Activated CD4-positive, alpha-beta T cell treated with anti-CD3 and anti-CD28 coated beads, Interleukin-2, amount 10 ng/mL, durations not matched to agents 7 days and 5 days (primary cell): ENCODE data around the gene ADGRV1. TPM values are rescaled to one million over a fixed set of nuclear protein-coding genes. Genes with fewer than 3 reads are reported as not detected.
"Not testable (repeated sequence)": the region's sequence is repeated elsewhere in the genome, so short reads cannot be mapped to it uniquely, and the experiment has no call there.

ENCODE experiments used
- CTCF ChIA-PET: fragments of 350-600 bp; sonication (Branson Sonifier 250); formaldehyde crosslinking; loops from one replicate; lab custom pipeline; 2021; ENCODE audit warnings: antibody characterized with exemption; lab: Charles Lee
- POLR2A ChIA-PET: fragments of 350-600 bp; sonication (Branson Sonifier 250); formaldehyde crosslinking; loops from one replicate; lab custom pipeline; 2021; ENCODE audit warnings: antibody characterized with exemption; lab: Charles Lee
- DNase-seq: peaks from one replicate; pipeline ENCODE4 v3.0.0-alpha.2; 2020
- H3K27ac Mint-ChIP-seq: one replicate; pipeline ENCODE4 v1.8.0; 2021; ENCODE audit warnings: mild to moderate bottlenecking, moderate library complexity, mixed read lengths
- H3K27me3 Mint-ChIP-seq: one replicate; pipeline ENCODE4 v1.8.0; 2021; ENCODE audit warnings: mixed read lengths
- H3K36me3 Mint-ChIP-seq: one replicate; pipeline ENCODE4 v1.8.0; 2021; ENCODE audit warnings: low read depth, mixed read lengths
- H3K4me1 Mint-ChIP-seq: one replicate; pipeline ENCODE4 v1.8.0; 2021; ENCODE audit warnings: mixed read lengths
- H3K4me3 Mint-ChIP-seq: one replicate; pipeline ENCODE4 v1.8.0; 2021; ENCODE audit warnings: mild to moderate bottlenecking, moderate library complexity, mixed read lengths
- H3K9me3 Mint-ChIP-seq: one replicate; pipeline ENCODE4 v1.8.0; 2021; ENCODE audit warnings: mixed read lengths
- total RNA-seq, 2 experiments: library from RNA; stranded (reverse); gene quantifications; one replicate each; pipeline ENCODE4 v1.2.3, GENCODE V29; 2021

The ADGRV1 gene
- total RNA-seq, 2 experiments from 2014 or later, result not detected

DNA sequence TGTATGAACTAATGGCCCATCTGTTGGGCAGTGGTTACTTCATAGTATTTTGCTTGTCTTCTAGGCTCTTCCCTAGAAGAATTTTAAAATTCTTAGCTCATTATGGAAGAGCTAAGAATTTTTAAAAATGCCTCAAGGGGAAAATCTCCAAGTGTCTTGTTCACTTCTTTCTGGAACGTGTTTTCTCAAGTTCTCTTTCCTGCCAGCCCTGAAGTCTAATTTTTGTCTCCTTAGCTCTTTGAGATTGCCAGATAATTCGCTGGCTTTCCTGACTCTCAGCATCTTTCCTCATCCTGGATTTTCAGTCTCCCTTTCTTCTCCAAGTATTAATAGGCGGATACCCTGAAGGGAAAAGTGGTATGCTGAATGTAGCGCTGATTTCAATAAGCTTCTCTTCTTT is 429.1 kb downstream of the ADGRV1 start:
- no peak for DNase-seq
- H3K4me3 Mint-ChIP-seq, result no peak overlapping the region
- no peak overlapping the region for H3K27ac Mint-ChIP-seq
- CTCF ChIA-PET, result interaction anchor here (0.7 to 0.9 kb wide), 2 partner anchors 453 to 1539 kb away, joined by 3 to 5 read pairs; no protein-coding TSS in a partner anchor
- no peaks in the 10 kb centered on the region for H3K36me3 Mint-ChIP-seq
- no peaks in the 10 kb centered on the region for H3K27me3 Mint-ChIP-seq
- no peaks in the 10 kb centered on the region for H3K9me3 Mint-ChIP-seq
- H3K4me1 Mint-ChIP-seq, result no peaks in the 10 kb centered on the region
- POLR2A ChIA-PET, result no interaction called here

DNA sequence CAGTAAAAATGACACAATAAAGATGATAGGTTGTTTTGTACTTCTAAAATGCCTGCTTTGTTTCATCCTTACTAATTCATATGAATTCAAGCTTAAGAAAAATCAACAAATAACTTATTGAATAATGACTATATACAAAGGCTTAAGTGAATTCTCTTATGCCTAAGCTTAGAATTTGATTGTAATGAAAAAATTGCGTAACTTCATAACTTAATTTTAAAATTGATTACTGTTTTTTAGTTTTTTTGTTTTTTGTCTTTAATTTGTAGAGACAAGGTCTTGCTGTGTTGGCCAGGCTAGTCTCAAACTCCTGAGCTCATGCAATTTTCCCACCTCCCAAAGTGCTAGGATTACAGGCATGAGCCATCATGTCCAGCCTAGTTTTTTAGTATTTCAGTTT is 432.6 kb downstream of the ADGRV1 start:
- no peaks in the 10 kb centered on the region for H3K4me1 Mint-ChIP-seq
- no peaks in the 10 kb centered on the region for H3K27me3 Mint-ChIP-seq
- H3K36me3 Mint-ChIP-seq, result no peaks in the 10 kb centered on the region
- ChIA-PET POLR2A (no interaction called here), CTCF (no interaction called here)
- no peak for DNase-seq
- peaks cover 7% of the 10 kb centered on the region for H3K9me3 Mint-ChIP-seq
- H3K27ac Mint-ChIP-seq, result no peak overlapping the region
- no peak overlapping the region for H3K4me3 Mint-ChIP-seq

DNA sequence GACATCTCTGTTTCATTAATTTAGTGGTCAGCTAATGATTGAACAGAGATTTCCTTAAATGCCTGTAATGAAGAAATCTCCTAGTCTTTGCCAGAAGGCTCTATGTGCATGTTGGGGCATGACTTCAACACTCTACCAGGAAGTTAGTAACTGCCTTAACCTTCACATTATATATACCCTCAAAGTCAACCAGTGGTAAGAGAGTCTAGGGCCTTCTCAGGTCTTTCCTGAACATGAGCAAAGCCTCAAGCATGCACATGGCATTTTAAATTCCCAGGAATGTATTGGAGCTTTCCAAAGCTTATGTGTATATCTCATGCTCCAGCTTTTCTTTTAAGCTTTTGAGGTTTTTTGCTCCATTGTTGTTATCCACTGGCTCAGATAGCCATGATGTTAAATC is 436.2 kb downstream of the ADGRV1 start:
- H3K4me1 Mint-ChIP-seq, result no peaks in the 10 kb centered on the region
- H3K27me3 Mint-ChIP-seq, result peaks cover 4% of the 10 kb centered on the region
- H3K9me3 Mint-ChIP-seq, result peaks cover 7% of the 10 kb centered on the region
- no peak for DNase-seq
- no peaks in the 10 kb centered on the region for H3K36me3 Mint-ChIP-seq
- ChIA-PET POLR2A (no interaction called here), CTCF (no interaction called here)
- no peak overlapping the region for H3K27ac Mint-ChIP-seq
- H3K4me3 Mint-ChIP-seq, result no peak overlapping the region

DNA sequence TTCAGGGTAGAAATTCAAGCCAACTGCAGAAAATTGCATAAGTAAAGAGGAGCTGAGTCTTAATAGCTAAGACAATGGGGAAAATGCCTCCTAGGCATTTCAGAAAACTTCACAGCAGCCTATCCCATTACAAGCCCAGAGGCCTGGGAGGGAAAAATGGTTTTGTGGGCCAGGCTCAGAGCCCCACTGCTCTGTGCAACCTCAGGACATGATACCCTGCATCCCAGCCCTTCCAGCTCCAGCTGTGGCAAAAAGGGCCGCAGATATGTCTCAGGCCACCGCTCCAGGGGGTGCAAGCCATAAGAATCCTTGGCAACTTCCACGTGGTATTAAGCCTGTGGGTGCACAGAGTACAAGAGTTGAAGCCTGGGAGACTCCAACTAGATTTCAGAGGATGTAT is 437.5 kb downstream of the ADGRV1 start:
- no peak for DNase-seq
- peaks cover 7% of the 10 kb centered on the region for H3K9me3 Mint-ChIP-seq

DNA sequence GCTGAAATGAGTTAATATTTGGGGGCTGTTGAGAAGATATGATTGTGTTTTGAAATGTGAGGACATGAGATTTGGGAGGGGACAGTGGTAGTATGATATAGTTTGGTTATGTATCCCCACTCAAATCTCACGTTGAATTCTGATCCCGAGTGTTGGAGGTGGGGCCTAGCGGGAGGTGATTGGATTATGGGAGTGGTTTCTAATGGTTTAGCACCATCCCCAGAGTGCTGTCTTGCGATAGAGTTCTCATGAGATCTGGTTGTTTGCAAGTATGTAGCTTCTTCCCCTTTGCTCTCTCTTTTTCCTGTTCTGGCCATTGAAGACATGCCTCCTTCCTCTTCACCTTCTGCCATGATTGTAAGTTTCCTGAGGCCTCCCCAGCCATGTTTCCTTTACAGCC is 438.5 kb downstream of the ADGRV1 start:
- Mint-ChIP-seq H3K36me3 (no peaks in the 10 kb centered on the region), H3K27ac (peak overlapping the region; percentile 5), H3K4me1 (no peaks in the 10 kb centered on the region), H3K9me3 (peaks cover 7% of the 10 kb centered on the region), H3K4me3 (no peak overlapping the region), H3K27me3 (peaks cover 4% of the 10 kb centered on the region)
- ChIA-PET CTCF (no interaction called here), POLR2A (no interaction called here)
- no peak for DNase-seq

More for the DNA sequence above, 437.5 kb downstream of the ADGRV1 start:
- Mint-ChIP-seq H3K4me3 (no peak overlapping the region), H3K27me3 (peaks cover 4% of the 10 kb centered on the region), H3K36me3 (no peaks in the 10 kb centered on the region), H3K4me1 (no peaks in the 10 kb centered on the region), H3K27ac (no peak overlapping the region)
- CTCF ChIA-PET, result no interaction called here
- POLR2A ChIA-PET, result no interaction called here

DNA sequence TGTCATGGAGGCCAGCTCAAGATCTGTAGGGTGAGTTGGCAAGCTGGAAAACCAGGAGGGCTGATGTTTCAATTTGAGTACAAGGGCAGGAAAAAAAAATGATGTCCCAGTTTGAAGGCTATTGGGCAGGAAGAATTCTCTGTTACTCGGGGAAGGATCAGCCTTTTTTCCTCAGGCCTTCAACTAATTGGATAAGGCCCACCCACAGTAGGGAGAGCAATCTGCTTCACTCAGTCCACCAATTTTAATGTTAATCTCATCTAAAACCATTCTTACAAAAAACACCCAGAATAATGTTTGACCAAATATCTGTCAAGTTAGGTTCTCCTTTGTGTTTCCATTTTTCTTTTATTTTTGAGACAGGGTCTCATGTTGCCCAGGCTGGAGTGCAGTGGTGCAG is 442.1 kb downstream of the ADGRV1 start:
- Mint-ChIP-seq H3K4me3 (no peak overlapping the region), H3K9me3 (no peaks in the 10 kb centered on the region), H3K27ac (no peak overlapping the region), H3K4me1 (no peaks in the 10 kb centered on the region), H3K36me3 (no peaks in the 10 kb centered on the region), H3K27me3 (peaks cover 9% of the 10 kb centered on the region)
- CTCF ChIA-PET, result no interaction called here
- DNase-seq, result no peak
- POLR2A ChIA-PET, result no interaction called here

DNA sequence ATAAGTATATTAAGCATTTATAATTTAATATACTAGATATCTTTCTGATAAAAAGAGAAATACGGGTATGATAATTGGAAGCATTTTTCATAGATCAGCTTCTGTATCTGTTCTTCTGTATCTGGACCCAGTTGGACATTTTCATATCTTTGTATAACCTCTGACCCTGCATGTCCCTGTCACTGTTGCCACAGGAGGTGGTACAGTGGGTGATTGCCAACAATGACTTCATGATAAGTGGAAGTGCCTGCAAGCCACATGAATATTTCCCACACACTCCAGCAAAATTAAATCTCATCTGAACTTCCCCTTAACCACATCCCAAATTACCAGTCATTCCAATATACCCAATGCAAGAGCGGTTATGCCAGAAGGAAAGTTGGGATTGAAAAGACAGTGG is 448.1 kb downstream of the ADGRV1 start:
- CTCF ChIA-PET, result no interaction called here

DNA sequence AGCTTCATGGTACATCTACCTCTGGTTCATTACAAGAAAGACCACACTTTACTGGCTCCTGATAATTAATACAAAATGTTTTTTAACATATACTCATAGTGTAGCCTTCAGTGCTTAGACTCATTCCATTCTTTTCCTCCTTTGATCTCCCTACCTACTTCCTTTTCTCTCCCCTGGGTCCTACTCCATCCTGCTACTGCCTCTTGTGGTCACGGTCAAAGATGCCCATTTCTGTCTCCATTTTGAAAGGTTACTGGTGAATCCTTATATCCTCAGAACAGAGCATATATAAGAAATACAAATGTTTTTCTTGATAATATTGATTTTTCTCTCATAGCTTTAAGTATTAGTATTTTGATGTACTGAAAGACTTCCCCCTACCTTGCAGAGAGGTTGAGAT is 448.7 kb downstream of the ADGRV1 start:
- ChIA-PET CTCF (no interaction called here), POLR2A (no interaction called here)

More for the DNA sequence above, 448.1 kb downstream of the ADGRV1 start:
- no peaks in the 10 kb centered on the region for H3K36me3 Mint-ChIP-seq
- no peak overlapping the region for H3K27ac Mint-ChIP-seq
- peaks cover 1% of the 10 kb centered on the region for H3K4me1 Mint-ChIP-seq
- no peak overlapping the region for H3K4me3 Mint-ChIP-seq
- no peak for DNase-seq
- peaks cover 5% of the 10 kb centered on the region for H3K27me3 Mint-ChIP-seq
- POLR2A ChIA-PET, result no interaction called here
- no peaks in the 10 kb centered on the region for H3K9me3 Mint-ChIP-seq

DNA sequence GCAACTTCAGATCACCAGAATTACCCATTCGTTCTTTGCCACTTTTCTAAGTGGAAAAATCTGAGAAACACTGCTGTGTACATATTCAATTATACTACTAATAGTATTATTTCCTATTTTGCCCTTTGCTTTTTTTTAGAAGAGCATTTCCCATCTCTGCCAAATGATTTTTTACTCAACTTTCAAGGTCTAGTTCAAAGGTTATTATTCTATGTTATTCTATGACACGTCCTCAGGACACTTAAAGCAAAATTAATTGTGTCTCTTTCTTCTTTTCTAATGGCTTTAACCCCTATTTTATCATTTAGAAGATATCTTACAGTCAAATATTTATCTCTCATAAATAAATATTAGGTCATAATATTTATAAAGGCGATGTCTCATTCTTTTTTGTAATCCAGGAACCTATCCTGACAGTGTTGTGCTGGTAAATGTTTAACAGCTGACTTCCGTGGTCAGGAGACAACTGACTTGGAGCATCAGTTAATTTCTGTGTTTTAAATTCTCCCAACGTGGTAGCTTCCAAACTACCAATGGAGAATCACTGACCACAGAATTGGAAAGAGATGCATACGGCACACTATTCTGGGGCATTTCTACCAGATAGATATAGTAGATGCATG is 449.3 kb downstream of the ADGRV1 start:
- no peak overlapping the region for H3K27ac Mint-ChIP-seq
- no peak for DNase-seq
- H3K27me3 Mint-ChIP-seq, result peaks cover 5% of the 10 kb centered on the region
- POLR2A ChIA-PET, result no interaction called here
- no peaks in the 10 kb centered on the region for H3K36me3 Mint-ChIP-seq
- H3K9me3 Mint-ChIP-seq, result no peaks in the 10 kb centered on the region
- peaks cover 1% of the 10 kb centered on the region for H3K4me1 Mint-ChIP-seq
- CTCF ChIA-PET, result no interaction called here
- H3K4me3 Mint-ChIP-seq, result no peak overlapping the region

More for the DNA sequence above, 448.7 kb downstream of the ADGRV1 start:
- H3K36me3 Mint-ChIP-seq, result no peaks in the 10 kb centered on the region
- peaks cover 5% of the 10 kb centered on the region for H3K27me3 Mint-ChIP-seq
- H3K9me3 Mint-ChIP-seq, result no peaks in the 10 kb centered on the region
- no peak for DNase-seq
- no peak overlapping the region for H3K4me3 Mint-ChIP-seq
- peaks cover 1% of the 10 kb centered on the region for H3K4me1 Mint-ChIP-seq
- H3K27ac Mint-ChIP-seq, result no peak overlapping the region

DNA sequence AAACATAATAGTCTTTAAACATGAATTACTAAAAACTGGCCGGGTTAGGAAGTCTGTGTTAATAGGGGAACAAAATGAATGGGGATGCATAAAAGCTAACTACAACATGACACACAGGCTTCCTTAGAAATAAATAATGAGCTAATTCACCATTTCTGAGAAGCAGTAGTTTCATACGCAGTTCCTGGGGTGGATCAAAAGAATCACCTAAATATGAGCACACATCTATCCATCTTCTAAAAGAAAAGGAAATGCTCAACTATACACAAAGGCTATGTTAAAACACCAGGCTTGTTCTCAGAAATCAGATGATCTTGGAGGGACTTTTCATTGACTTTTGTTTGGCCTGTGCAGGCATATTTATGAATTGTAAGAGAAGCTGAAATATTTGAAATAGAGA is 451.5 kb downstream of the ADGRV1 start:
- H3K4me1 Mint-ChIP-seq, result peaks cover 1% of the 10 kb centered on the region
- H3K36me3 Mint-ChIP-seq, result peaks cover under 1% of the 10 kb centered on the region
- H3K4me3 Mint-ChIP-seq, result no peak overlapping the region
- no peak for DNase-seq
- no peak overlapping the region for H3K27ac Mint-ChIP-seq
- CTCF ChIA-PET, result no interaction called here
- POLR2A ChIA-PET, result no interaction called here
- H3K9me3 Mint-ChIP-seq, result peaks cover 6% of the 10 kb centered on the region
- H3K27me3 Mint-ChIP-seq, result peaks cover under 1% of the 10 kb centered on the region

DNA sequence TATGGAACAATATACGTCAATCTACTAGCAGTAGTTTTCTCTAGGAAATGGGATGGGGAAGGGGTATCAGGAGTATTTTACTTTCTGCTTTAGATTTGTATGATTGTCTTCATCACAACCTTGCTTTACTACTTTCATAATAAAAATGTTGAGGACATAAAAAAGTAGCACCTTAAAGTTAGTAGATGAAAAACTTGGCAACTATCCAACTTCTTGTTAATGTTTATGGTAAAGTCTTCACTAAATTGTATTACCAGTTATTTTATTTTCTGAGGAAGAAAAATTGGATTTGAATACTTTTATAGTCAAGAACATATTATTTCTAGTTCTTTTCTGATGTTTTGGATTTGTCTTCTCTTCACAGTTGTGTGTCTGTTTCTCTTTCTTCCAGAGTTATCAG is 452.4 kb downstream of the ADGRV1 start:
- POLR2A ChIA-PET, result no interaction called here

DNA sequence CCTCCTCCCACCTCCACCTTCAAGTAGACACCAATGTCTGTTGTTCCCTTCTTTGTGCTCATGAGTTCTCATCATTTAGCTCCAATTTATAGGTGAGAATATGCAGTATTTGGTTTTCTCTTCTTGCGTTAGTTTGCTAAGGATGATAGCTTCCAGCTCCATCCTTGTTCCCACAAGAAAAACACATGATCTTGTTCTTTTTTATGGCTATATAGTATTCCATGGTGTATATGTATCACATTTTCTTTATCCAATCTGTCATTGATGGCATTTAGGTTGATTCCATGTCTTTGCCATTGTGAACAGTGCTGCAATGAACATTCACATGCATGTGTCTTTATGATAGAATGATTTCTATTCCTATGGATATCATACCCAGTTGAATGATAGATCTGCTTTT is 454.3 kb downstream of the ADGRV1 start:
- Mint-ChIP-seq H3K27me3 (peaks cover 11% of the 10 kb centered on the region), H3K9me3 (peaks cover 13% of the 10 kb centered on the region)
- DNase-seq, H3K4me1 Mint-ChIP-seq, H3K4me3 Mint-ChIP-seq, H3K36me3 Mint-ChIP-seq, H3K27ac Mint-ChIP-seq, CTCF ChIA-PET, POLR2A ChIA-PET: not testable (repeated sequence)

More for the DNA sequence above, 452.4 kb downstream of the ADGRV1 start:
- Mint-ChIP-seq H3K27ac (no peak overlapping the region), H3K36me3 (peaks cover 2% of the 10 kb centered on the region), H3K9me3 (peaks cover 13% of the 10 kb centered on the region), H3K27me3 (peaks cover 8% of the 10 kb centered on the region), H3K4me3 (no peak overlapping the region), H3K4me1 (peaks cover 1% of the 10 kb centered on the region)
- CTCF ChIA-PET, result no interaction called here
- DNase-seq, result no peak

DNA sequence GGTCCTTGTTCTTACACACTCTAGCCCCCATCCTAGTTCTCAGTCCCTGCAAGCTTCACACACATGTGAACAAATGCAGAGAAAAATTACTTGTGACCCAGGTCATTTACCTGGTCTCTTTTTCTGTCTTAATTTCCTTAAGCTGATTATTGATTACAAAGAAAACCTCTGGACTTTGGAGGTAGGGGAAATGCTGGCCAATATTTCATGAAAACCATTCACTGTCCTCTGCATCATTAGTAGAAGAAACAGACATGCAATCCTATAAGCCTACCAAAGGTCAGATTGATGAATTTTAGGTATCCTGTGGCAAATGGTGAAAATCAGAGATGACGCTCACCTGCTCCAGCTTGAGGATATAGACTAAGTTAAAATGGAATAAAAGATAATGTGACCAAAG is 457.7 kb downstream of the ADGRV1 start:
- no peak overlapping the region for H3K27ac Mint-ChIP-seq
- no peaks in the 10 kb centered on the region for H3K4me1 Mint-ChIP-seq
- ChIA-PET CTCF (no interaction called here), POLR2A (no interaction called here)
- peaks cover 13% of the 10 kb centered on the region for H3K27me3 Mint-ChIP-seq
- H3K36me3 Mint-ChIP-seq, result peaks cover 2% of the 10 kb centered on the region
- DNase-seq, result no peak
- H3K4me3 Mint-ChIP-seq, result no peak overlapping the region
- H3K9me3 Mint-ChIP-seq, result peaks cover 13% of the 10 kb centered on the region
